GM19438 (cell line): ENCODE results near the gene CAST.

Experiments used
- ATAC-seq: cut with Tn5 transposase; IDR thresholded peaks from one replicate; pipeline ENCODE4 v1.9.1; 2021; ENCODE audit warnings: low read depth; ENCODE audit not compliant: unreplicated experiment

Gene CAST

GRCh38 chr5:96642281-96642640 lies 19.9 kb upstream of the CAST start:
- ATAC-seq: no peak

- ATAC-seq: no peak
Observed at GRCh38 chr5:96645091-96645490, 17.1 kb upstream of the CAST start.

DNA sequence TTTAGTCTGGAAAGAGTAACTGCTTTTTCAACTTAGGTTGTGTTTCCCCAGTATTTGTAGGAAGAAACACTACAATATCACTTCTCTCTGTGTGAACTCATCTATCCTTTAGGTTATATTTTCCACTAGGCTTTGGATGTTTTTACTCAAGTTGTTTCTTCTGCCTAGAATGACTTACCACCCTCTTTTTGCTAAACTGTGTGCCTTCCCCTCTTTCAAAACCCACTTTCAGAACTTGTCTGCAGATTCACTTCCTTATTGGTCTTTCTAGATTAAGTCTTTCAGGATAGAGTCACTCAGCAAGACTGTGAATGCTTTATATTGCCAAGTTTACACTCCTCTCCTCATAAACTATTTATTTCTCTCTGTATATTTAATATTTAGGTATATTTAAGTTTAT lies 14.2 kb upstream of the CAST start:
- ATAC-seq: peak; percentile 79

- ATAC-seq: no peak
Observed at GRCh38 chr5:96648593-96648992, 13.6 kb upstream of the CAST start.

- ATAC-seq: no peak
Observed at GRCh38 chr5:96649251-96649662, 12.9 kb upstream of the CAST start.

DNA sequence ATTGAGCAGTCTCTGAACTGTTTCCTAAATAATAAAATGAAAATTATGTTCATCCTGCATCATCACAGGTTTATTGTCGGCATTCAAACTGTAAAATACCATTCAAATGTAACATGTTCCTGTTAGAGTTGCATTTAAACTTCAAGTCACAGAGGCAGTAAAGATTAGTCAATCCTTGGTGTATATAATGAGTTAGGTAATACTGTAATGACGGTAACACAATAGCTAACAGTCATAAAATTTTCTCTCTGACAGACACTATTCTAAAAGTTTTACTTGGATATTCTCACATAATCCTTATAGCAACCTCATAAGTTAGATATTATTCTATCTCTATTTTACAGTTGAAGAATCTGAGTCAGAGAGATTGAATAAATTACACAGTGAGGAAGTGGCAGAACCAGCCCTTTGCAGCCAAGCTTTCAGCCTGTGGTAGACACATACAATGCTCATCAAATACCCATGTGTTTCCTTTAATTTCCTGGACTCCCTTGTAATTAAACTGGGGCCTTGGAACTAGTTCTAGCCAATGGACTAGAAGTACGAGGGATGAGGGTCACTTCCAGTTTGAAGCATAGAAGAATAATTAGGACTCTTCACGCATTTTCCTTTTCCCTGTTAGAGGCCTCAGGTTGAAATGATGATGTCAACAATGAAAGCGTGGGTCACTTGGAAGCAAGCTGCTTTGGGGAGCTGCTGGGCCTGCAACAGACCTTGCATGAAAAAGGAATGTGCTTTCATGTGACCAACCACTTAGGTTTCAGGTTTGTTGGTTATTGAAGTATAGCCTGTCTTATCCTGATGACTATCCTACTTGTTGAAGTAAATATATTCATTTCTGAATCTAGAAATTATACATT lies 12.3 kb upstream of the CAST start:
- ATAC-seq: no peak

DNA sequence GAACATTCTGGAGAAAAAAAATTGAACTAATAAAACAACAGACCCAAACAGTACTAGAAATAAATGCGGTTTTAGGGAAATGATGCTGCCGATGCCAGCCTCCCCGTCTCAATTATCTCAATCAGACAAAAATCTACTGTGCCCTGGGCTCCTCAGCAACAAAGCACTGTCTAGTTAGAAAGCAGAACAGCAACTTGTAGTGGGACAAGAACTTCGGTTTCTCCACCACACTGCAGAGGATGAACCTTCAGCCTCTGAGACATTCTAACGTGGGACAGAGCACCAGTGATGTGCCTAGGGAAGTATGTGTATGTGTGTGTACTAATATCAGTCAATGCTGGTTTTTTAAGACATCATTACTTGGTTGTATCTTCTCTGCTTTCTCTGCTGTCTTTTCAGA lies 11.1 kb upstream of the CAST start:
- no peak for ATAC-seq

DNA sequence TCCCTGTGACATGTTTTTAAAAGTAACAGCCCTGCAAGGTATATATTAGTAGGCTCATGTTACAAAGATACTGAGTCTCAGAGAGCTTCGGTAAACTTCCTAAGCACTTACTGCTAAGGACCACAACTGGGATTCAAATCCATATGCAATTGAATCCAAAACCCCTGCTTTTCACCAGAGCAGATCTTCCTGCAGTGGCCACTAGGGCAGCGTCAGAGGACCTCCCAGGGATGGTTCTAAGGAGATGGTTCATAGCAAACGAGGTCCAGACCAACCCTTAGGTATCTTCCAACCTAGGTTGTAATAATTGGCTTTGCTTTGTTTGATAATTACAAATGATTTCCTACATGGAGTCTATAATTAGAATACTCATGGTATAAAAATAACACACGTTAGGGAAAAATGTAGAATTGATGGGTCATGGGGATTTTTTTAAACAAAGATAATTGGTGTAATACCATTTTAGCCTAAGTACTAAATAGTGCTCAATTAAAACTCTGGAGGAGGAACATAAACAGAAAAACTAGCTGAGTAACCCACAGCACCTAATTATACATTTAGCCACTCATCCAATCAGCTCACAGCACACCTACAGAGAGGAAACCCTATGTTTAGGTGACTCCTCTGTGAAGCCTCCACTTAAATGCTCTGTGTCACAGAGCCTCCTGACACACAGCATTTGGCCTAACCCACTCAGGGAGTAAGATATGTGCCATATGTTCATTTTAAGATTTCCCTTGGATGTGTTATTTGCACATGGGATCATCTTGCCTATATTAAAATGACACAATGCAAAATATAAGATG lies 10.0 kb upstream of the CAST start:
- no peak for ATAC-seq

DNA sequence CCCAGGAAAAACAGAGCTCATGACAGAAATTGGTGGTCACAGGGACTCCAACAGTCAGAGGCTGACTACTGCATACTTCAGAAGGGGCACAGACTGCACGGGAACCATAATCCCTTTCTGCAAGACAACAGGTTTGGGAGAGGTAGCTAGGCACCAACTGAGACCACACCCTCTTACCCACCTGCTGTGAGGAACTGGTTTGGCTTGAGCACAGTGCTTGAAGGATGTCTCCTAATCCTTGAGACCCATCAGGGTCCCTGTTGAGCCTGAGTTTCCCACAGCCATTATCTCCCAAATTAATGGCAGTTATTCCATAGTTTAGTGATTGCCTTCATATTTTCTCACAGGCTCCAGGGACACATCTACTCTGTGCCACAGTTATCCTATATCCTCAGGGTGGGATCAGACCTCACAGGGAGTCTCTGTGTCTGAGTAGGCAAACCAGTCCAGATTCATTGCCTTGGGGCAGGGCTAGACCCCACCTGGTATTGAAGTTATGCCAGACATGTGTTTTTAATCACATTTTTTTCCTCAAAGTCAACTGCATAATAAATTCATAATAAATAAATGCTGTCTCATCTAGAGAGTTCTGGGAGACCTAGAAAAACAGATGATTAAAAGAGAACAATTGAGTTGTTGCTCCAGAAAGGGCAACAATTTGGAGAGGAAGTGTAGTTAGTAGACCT lies 9.3 kb upstream of the CAST start:
- ATAC-seq: no peak

- ATAC-seq: no peak
Observed at GRCh38 chr5:96654209-96654608, 8.0 kb upstream of the CAST start.

- no peak for ATAC-seq
Observed at GRCh38 chr5:96655085-96655484, 7.1 kb upstream of the CAST start.

- ATAC-seq: no peak
Observed at GRCh38 chr5:96655506-96655905, 6.7 kb upstream of the CAST start.

GRCh38 chr5:96657068-96657467 lies 5.1 kb upstream of the CAST start:
- ATAC-seq: peak; percentile 48

GRCh38 chr5:96658272-96658671 lies 3.9 kb upstream of the CAST start:
- no peak for ATAC-seq

- no peak for ATAC-seq
Observed at GRCh38 chr5:96659170-96659569, 3.0 kb upstream of the CAST start.

- ATAC-seq: peak; percentile 33
Observed at GRCh38 chr5:96660971-96661854, 963 bp upstream of the CAST start.

- ATAC-seq: peak; percentile 63
Observed at GRCh38 chr5:96662725-96663518, 746 bp downstream of the CAST start.

GRCh38 chr5:96663608-96664007 lies 1.4 kb downstream of the CAST start:
- ATAC-seq: no peak

DNA sequence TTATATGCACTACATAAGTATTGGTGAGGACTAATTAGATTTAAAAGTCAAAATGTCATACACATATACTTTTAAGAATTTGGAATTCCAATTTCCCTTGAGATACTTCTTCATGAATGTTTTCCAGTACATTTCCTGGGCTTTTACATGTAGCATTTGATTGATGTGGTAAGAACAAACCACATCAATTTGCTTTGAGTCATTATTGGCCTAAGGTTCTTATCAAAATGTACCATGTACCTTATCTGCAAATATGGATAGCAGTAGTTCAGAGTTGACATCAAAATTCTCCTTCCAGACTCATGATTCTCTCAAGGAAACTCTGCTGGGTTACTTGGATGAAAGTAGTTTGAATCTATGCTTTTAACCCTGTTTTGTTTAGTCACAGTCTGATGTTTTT lies 2.5 kb downstream of the CAST start:
- ATAC-seq: no peak

- no peak for ATAC-seq
Observed at GRCh38 chr5:96668725-96669124, 6.5 kb downstream of the CAST start.
